ENCODE results near the gene RAMP1. TPM values are rescaled to one million over a fixed set of nuclear protein-coding genes. Genes with fewer than 3 reads are reported as not detected.

The RAMP1 gene
- total RNA-seq, 4 donors from 2014 or later = 1.5 to 5.6 (median 2.9) TPM; not detected in 1

- no peak for TF ChIP-seq CTCF (IDR thresholded peaks at IDR 0.05; ENCODE audit: low read depth)
Measured at GRCh38 chr2:237874585-237875161, 15.2 kb downstream of the RAMP1 start.

- no peak for TF ChIP-seq CTCF (IDR thresholded peaks at IDR 0.05; ENCODE audit: low read depth)
Measured at GRCh38 chr2:237875256-237876060, 16.0 kb downstream of the RAMP1 start.

- TF ChIP-seq CTCF (IDR thresholded peaks at IDR 0.05; ENCODE audit: low read depth) = no peak
Measured at GRCh38 chr2:237876061-237876526, 16.7 kb downstream of the RAMP1 start.

- no peak for TF ChIP-seq CTCF (IDR thresholded peaks at IDR 0.05; ENCODE audit: low read depth)
Measured at GRCh38 chr2:237876532-237876931, 17.1 kb downstream of the RAMP1 start.

GRCh38 chr2:237876951-237877491 is 17.6 kb downstream of the RAMP1 start:
- no peak for TF ChIP-seq CTCF (IDR thresholded peaks at IDR 0.05; ENCODE audit: low read depth)

- no peak for TF ChIP-seq CTCF (IDR thresholded peaks at IDR 0.05; ENCODE audit: low read depth)
Measured at GRCh38 chr2:237877576-237878307, 18.3 kb downstream of the RAMP1 start.

Data from subcutaneous adipose tissue (tissue), 4 donors.